ENCODE measurements around the gene ACSBG1. TPM values are rescaled to one million over a fixed set of nuclear protein-coding genes. Genes with fewer than 3 reads are reported as not detected.

The ACSBG1 gene
- total and polyA plus RNA-seq, 10 of the 15 experiments (the other 5 are each of a cell fraction or from before 2014, with no cell fraction given): 0.11 to 0.75 (median 0.42) TPM

DNA sequence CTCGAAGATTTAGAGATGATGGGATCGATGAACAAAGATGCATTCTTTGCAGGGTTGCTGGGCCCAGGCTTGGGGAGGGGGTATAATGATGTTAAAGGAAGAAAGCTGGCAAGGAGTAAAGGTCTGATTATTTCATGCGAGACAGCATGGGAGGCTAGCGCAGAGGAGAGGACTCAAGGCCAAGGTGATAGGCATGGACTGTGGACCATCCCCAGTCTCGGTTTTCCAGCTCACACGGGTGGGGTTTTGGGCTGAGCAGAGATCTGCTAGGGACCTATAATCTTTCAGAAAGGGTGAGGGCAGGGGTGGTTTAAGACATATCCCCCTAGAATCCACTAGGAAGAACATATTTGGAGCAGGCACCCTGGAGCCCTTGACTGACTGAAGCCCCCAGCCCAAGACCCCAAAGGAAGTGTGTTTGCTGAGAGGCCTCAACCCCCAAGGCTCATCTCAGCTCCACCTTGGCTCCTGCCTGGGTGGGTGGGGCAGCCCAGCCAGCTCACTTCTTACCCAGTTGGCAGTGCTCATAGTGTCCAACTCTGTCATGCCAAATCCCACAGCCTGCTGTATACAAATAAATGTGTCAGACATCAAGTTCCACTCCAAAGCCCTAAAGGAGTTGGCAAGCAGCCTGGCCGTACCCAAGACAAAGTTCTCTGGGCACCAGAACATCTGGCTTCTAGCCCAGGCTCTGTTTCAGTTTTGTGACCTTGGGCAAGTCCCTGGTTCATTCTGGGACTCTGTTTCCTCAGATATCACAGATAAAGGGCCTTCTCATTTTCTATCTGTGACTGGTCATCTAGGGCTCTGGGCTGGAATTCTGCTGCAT is 17.9 kb downstream of the ACSBG1 start (continued):
- TF ChIP-seq, protein P1, sequence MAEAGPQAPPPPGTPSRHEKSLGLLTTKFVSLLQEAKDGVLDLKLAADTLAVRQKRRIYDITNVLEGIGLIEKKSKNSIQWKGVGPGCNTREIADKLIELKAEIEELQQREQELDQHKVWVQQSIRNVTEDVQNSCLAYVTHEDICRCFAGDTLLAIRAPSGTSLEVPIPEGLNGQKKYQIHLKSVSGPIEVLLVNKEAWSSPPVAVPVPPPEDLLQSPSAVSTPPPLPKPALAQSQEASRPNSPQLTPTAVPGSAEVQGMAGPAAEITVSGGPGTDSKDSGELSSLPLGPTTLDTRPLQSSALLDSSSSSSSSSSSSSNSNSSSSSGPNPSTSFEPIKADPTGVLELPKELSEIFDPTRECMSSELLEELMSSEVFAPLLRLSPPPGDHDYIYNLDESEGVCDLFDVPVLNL (IDR thresholded peaks at IDR 0.05; ENCODE audit: low read depth, low read length): no peak
- TF ChIP-seq, protein P2, sequence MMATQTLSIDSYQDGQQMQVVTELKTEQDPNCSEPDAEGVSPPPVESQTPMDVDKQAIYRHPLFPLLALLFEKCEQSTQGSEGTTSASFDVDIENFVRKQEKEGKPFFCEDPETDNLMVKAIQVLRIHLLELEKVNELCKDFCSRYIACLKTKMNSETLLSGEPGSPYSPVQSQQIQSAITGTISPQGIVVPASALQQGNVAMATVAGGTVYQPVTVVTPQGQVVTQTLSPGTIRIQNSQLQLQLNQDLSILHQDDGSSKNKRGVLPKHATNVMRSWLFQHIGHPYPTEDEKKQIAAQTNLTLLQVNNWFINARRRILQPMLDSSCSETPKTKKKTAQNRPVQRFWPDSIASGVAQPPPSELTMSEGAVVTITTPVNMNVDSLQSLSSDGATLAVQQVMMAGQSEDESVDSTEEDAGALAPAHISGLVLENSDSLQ (IDR thresholded peaks at IDR 0.05): no peak
- TF ChIP-seq, protein P3, sequence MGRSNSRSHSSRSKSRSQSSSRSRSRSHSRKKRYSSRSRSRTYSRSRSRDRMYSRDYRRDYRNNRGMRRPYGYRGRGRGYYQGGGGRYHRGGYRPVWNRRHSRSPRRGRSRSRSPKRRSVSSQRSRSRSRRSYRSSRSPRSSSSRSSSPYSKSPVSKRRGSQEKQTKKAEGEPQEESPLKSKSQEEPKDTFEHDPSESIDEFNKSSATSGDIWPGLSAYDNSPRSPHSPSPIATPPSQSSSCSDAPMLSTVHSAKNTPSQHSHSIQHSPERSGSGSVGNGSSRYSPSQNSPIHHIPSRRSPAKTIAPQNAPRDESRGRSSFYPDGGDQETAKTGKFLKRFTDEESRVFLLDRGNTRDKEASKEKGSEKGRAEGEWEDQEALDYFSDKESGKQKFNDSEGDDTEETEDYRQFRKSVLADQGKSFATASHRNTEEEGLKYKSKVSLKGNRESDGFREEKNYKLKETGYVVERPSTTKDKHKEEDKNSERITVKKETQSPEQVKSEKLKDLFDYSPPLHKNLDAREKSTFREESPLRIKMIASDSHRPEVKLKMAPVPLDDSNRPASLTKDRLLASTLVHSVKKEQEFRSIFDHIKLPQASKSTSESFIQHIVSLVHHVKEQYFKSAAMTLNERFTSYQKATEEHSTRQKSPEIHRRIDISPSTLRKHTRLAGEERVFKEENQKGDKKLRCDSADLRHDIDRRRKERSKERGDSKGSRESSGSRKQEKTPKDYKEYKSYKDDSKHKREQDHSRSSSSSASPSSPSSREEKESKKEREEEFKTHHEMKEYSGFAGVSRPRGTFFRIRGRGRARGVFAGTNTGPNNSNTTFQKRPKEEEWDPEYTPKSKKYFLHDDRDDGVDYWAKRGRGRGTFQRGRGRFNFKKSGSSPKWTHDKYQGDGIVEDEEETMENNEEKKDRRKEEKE (IDR thresholded peaks at IDR 0.05): no peak
- TF ChIP-seq KLF5 (IDR thresholded peaks at IDR 0.05; ENCODE audit: partially characterized antibody) (no peak), SRF (IDR thresholded peaks at IDR 0.05; ENCODE audit: low read depth in 2 of 2, low read length in 2 of 2) (no peak)

DNA sequence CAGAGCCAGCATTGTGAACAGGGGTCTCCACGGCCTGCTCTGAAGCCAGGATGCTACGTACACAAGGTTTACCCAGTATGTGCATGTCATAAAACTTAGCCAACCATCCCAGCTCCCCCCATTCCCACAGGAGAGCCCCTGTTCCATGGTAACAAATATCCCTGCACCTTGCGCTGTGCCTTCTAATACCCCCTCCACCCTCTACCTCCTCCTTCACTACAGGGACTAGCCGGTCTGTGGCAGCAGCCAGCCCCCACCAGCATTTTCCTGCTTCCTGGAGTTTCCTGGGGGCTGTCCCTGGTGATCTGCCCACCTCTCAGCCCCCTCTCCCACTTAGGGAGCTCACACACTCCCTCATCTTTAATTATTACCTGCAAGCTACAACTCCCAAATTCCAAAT is 20.4 kb downstream of the ACSBG1 start:
- ATAC-seq (no peak), FAIRE-seq (no peak), DNase-seq (ENCODE audit: low read depth, low spot score) (no peak)
- in situ Hi-C loops (cut with MboI) (no loop called here), intact Hi-C loops (cut with micrococcal nuclease; ENCODE audit: unreplicated experiment) (no loop called here)
- Histone ChIP-seq H4K20me1 (ENCODE audit: control insufficient read depth, insufficient read depth) (no peaks in the 10 kb centered on the region), H3K27me3 (replicated peaks in 1 of 2; ENCODE audit: control insufficient read depth in 2 of 2, insufficient read depth in 2 of 2, low read length in 1 of 2) (no peaks in the 10 kb centered on the region), H3K27ac (ENCODE audit: control insufficient read depth, insufficient read depth) (no peak overlapping the region), H3K79me2 (ENCODE audit: control insufficient read depth, insufficient read depth, low read length) (no peaks in the 10 kb centered on the region), H2AFZ (ENCODE audit: control insufficient read depth, low read depth, low read length) (no peak overlapping the region), H3K4me1 (ENCODE audit: control insufficient read depth, insufficient read depth, low read length) (no peaks in the 10 kb centered on the region), H3K9me3 (replicated peaks; ENCODE audit: control insufficient read depth, insufficient read depth, low read length) (no peaks in the 10 kb centered on the region), H3K36me3 (ENCODE audit: control insufficient read depth in 2 of 2, insufficient read depth in 2 of 2, low read length in 1 of 2) (no peaks in the 10 kb centered on the region), H3K4me2 (ENCODE audit: control insufficient read depth, insufficient read depth) (no peak overlapping the region), H3K4me3 (no peak overlapping the region), H3K9ac (ENCODE audit: control insufficient read depth, insufficient read depth, low read length) (no peak overlapping the region)
- ChIA-PET CTCF (interaction anchor here (0.6 to 1.2 kb wide), 2 partner anchors 36 to 127 kb away, joined by 3 to 5 read pairs; no protein-coding TSS in a partner anchor), POLR2A (no interaction called here), SMC1A (ENCODE audit: uncharacterized antibody, unreplicated experiment) (no interaction called here), RAD21 (ENCODE audit: unreplicated experiment) (no interaction called here)
- no TSS peak for BruUV-seq (replicated peaks)
- 23% methylated on average over 4 of the region's 4 CpGs for WGBS (ENCODE audit: insufficient coverage, insufficient replicate concordance, low lambda C conversion rate, missing lambda C conversion rate)
- no peak for TF ChIP-seq ZNF384 (IDR thresholded peaks at IDR 0.05; ENCODE audit: borderline replicate concordance, low read depth, low read length)
- TF ChIP-seq, protein P4, sequence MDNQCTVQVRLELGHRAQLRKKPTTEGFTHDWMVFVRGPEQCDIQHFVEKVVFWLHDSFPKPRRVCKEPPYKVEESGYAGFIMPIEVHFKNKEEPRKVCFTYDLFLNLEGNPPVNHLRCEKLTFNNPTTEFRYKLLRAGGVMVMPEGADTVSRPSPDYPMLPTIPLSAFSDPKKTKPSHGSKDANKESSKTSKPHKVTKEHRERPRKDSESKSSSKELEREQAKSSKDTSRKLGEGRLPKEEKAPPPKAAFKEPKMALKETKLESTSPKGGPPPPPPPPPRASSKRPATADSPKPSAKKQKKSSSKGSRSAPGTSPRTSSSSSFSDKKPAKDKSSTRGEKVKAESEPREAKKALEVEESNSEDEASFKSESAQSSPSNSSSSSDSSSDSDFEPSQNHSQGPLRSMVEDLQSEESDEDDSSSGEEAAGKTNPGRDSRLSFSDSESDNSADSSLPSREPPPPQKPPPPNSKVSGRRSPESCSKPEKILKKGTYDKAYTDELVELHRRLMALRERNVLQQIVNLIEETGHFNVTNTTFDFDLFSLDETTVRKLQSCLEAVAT (IDR thresholded peaks at IDR 0.05): no peak
- TF ChIP-seq YY1 (IDR thresholded peaks at IDR 0.05; ENCODE audit: low read depth, low read length): no peak
- TF ChIP-seq, protein P5, sequence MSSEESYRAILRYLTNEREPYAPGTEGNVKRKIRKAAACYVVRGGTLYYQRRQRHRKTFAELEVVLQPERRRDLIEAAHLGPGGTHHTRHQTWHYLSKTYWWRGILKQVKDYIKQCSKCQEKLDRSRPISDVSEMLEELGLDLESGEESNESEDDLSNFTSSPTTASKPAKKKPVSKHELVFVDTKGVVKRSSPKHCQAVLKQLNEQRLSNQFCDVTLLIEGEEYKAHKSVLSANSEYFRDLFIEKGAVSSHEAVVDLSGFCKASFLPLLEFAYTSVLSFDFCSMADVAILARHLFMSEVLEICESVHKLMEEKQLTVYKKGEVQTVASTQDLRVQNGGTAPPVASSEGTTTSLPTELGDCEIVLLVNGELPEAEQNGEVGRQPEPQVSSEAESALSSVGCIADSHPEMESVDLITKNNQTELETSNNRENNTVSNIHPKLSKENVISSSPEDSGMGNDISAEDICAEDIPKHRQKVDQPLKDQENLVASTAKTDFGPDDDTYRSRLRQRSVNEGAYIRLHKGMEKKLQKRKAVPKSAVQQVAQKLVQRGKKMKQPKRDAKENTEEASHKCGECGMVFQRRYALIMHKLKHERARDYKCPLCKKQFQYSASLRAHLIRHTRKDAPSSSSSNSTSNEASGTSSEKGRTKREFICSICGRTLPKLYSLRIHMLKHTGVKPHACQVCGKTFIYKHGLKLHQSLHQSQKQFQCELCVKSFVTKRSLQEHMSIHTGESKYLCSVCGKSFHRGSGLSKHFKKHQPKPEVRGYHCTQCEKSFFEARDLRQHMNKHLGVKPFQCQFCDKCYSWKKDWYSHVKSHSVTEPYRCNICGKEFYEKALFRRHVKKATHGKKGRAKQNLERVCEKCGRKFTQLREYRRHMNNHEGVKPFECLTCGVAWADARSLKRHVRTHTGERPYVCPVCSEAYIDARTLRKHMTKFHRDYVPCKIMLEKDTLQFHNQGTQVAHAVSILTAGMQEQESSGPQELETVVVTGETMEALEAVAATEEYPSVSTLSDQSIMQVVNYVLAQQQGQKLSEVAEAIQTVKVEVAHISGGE (CRISPR knock-in tag; IDR thresholded peaks at IDR 0.05): no peak

All from GM12878 (cell line).